HCT116 (cell line): Measurements from ENCODE around the gene TAF5L.

Experiments used
- CEBPB ChIP-seq: IDR thresholded peaks from 2 replicates; pipeline ENCODE4 v1.6.1; 2012; ENCODE audit warnings: low read depth
- CTCF ChIP-seq, 3 experiments: fragments of 200-600 bp in 1 of 3; sonication (generic) in 1 of 3; IDR thresholded peaks in 2 of 3; conservative IDR thresholded peaks in 1 of 3; 2 replicates each; pipeline ENCODE4 v1.5.1; 2012 to 2017; ENCODE audit warnings: low read depth in 2 of 3, low read length in 2 of 3, antibody characterized with exemption in 1 of 3, borderline replicate concordance in 1 of 3, control low read depth in 1 of 3, mild to moderate bottlenecking in 1 of 3, mixed read lengths in 1 of 3, mixed run types in 1 of 3, moderate library complexity in 1 of 3; ENCODE audit not compliant: insufficient read depth in 1 of 3
- EZH2 ChIP-seq: fragments of 200-600 bp; sonication (generic); IDR thresholded peaks from 2 replicates; pipeline ENCODE4 v1.6.1; 2017; ENCODE audit warnings: antibody characterized with exemption, mixed run types
- MAX ChIP-seq: IDR thresholded peaks from 2 replicates; pipeline ENCODE4 v1.6.1; 2012
- POLR2AphosphoS5 ChIP-seq: IDR thresholded peaks from 2 replicates; pipeline ENCODE4 v1.6.1; 2011; ENCODE audit warnings: mild to moderate bottlenecking, low read depth, low read length, moderate library complexity
- RAD21 ChIP-seq: IDR thresholded peaks from 2 replicates; pipeline ENCODE4 v1.6.1; 2012; ENCODE audit warnings: low read depth, mild to moderate bottlenecking
- REST ChIP-seq: IDR thresholded peaks from 2 replicates; pipeline ENCODE4 v1.6.1; 2012; ENCODE audit warnings: low read depth
- SRF ChIP-seq: IDR thresholded peaks from 2 replicates; pipeline ENCODE4 v1.6.1; 2012; ENCODE audit warnings: low read depth

GRCh38 chr1:229570305-229570704 lies 55.6 kb downstream of the TAF5L start:
- TF ChIP-seq MAX, result no peak
- TF ChIP-seq CEBPB, result no peak
- no peak for TF ChIP-seq REST
- TF ChIP-seq CTCF (IDR thresholded peaks at IDR 0.05 in 2 of 3, conservative IDR thresholded peaks at IDR 0.05 in 1 of 3; ENCODE audit: borderline replicate concordance in 1 of 3, insufficient read depth in 1 of 3, low read depth in 2 of 3, low read length in 2 of 3), result no peak
- no peak for TF ChIP-seq POLR2AphosphoS5
- TF ChIP-seq RAD21, result no peak
- no peak for TF ChIP-seq SRF
- no peak for TF ChIP-seq EZH2
